Measurements from ENCODE around the gene PROCR. TPM values are rescaled to one million over a fixed set of nuclear protein-coding genes. Genes with fewer than 3 reads are reported as not detected.
"Not testable (repeated sequence)": the region's sequence is repeated elsewhere in the genome, so short reads cannot be mapped to it uniquely, and the experiment has no call there.

The PROCR gene
- total RNA-seq, 1 donor from 2014 or later, result 0.61 TPM

DNA sequence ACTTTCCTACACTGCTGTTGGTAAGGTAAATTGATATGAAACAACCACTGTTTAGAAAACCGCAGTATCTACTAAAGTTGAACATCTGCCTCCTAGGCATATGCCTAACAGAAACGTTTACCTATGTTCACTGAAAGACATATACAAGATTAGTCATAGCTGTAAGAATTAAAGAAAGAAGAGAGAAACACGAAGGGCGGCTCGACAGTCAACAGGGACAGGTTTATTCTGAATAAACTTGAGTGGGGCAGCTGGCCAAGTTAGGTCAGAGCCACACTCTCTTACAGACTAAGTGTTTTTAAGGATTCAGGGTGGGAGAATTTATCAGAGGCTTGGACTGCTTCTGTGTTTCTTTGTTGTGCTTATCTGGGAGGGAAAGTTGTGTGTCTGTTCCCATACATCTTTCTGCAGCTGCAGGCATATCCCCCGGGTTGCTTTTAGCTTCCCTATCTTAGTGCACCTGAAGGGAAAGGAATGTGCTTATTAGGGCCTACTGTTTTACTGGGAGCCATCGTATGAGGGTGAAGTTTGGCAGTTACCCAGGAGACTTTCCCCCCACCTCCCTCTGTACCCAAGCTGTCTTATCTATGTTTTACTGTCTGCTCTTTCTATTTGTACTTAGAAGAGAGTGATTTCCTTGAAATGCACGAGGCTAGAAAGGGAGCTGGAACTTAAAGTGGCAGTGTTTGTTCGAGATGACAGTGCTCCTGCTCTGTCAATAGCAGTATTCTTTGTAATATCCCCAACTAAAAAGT, 20.4 kb downstream of the PROCR start:
- intact Hi-C loops (cut with micrococcal nuclease), result no loop called here

DNA sequence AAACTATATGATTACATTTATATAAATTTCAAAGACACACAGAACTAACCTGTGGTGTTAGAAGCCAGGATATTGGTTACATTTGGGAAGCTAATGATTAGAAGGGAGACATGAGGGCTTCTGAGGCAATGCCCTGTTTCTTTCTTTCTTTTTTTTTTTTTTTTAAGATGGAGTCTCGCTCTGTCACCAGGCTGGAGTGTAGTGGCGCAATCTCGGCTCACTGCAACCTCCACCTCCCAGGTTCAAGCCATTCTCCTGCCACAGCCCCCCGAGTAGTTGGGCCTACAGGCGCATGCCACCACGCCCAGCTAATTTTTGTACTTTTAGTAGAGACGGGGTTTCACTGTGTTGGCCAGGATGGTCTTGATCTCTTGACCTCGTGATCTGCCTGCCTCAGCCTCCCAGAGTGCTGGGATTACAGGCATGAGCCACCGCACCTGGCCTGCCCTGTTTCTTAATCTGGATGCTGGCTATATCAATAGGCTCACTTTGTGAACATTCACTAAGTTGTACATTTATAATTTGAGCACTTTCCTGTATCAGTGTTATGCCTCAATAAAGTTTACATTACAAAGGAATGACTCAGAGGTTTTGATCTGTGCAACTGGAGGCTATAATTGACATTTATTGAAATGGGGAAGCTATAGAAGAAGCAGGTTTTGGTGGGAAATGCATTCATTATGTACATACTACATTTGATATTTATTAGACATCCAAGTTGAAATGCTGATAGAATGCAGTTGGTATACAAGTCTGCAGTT, 21.3 kb downstream of the PROCR start:
- intact Hi-C loops (cut with micrococcal nuclease), result not testable (repeated sequence)

DNA sequence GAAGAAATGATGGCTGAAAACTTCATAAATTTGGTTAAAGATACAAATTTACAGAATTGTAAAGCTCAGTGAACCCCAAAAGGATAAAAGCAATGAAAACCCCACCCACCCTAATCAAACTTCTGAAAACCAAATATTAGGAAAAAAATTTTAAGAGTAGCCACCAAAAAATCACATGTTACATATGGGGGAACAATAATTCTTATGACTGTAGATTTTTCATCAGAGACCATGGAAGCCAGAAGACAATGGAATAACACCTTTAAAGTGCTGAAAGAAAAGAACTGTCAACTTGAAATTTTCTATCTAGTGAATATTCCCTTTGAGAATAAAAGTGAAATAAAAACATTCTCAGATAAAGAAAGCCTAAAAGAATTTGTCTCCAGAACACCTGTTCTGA, 24.4 kb downstream of the PROCR start:
- intact Hi-C loops (cut with micrococcal nuclease), result no loop called here

DNA sequence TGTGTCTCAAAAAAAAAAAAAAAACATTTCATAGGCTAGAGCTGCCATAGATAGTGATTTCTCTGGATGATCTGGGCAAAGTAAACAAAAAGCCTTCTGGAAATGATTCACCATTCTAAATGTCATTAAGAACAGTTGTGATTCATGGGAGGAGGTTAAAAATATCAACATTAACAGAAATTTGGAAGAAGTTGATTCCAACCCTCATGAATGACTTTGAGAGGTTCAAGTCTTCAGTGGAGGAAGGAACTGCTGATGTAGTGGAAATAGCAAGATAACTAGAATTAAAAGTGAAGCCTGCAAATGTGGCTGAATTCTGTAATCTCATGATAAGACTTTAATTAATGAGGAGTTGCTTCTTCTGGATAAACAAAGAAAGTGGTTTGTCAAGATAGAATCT, 27.9 kb downstream of the PROCR start:
- intact Hi-C loops (cut with micrococcal nuclease), result no loop called here

DNA sequence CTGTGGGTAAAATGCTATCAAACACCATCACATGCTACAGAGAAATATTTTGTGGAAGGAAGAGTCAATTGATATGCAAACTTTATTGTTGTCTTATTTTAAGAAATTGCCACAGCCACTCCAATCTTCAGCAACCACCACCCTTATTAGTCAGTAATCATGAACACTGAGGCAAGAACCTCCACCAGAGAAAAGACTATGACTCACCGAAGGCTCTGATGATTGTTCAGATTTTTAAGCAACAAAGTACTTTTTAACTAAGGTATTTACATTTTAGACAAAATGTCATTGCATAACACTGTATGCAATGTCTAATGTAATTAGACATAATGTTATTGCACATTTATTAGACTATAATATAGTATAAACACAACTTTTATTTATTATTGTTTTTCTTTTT, 28.4 kb downstream of the PROCR start:
- intact Hi-C loops (cut with micrococcal nuclease), result no loop called here

DNA sequence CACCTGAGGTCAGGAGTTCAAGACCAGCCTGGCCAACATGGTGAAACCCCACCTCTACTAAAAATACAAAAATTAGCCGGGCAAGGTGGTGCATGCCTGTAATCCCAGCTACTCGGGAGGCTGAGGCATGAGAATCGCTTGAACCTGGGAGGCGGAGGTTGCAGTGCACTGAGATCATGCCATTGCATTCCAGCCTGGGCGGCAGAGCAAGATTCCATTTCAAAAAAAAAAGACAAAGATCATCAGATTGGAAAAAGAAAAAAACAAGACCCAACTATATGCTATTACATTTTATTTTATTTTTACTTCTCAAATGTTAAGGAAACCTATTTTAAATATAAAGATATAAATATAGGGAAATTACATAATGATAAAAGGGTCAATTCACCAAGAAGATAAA, 29.6 kb downstream of the PROCR start:
- intact Hi-C loops (cut with micrococcal nuclease), result not testable (repeated sequence)

DNA sequence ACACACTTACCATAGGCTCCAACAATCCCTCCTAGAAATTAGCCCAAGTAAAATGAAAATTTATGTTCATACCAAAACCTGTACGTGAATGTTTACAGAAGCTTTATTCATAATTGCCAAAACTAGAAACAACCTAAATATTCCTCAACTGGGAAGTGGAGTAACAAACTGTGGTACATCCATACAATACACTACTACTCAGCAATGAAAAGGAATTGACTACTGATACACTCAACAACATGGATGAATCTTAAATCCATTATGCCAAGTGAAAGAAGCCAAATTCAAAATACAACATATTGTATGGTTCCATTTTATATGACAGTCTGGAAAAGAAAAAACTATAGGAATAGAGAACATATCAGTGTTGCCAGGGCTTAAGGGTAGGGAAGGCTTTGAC, 34.9 kb downstream of the PROCR start:
- intact Hi-C loops (cut with micrococcal nuclease), result loop anchor here (5.0 kb wide), 1 partner anchor 245 kb away; no protein-coding TSS in a partner anchor

DNA sequence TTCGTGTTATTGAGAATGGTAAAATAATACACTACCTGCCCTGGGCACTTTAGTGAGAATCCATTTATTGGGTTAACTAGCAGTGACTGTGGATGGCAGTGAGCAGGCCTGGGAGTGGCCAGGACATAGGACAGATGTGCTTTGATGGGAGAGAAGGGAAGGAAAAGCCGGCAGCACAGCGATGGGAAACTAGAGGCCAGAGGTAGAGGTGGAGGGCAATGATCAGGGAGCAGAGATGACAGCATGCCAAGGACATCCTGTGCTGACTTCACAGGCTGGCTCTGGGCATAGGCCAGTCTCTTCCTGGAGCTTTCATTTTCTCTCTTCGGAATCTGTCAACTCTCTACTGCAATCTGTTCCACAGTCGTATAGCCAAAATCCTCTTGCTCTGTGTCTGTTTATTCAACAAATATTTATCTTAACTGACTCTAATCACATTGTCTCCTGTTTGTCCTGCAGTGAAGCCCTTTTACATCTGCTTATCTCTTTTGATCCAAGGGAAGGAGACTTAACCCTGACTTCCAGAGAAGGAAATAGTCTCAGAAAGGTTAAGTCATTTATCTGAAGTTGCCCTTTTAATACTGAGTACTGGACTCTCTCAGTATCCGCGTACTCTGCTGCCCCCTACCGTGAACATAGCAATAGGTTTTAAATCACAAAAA, 36.2 kb downstream of the PROCR start:
- intact Hi-C loops (cut with micrococcal nuclease), result loop anchor here (1.0 to 5.0 kb wide), 9 partner anchors 44 to 374 kb away; partner anchors contain the start of genes GDF5 and TRPC4AP

DNA sequence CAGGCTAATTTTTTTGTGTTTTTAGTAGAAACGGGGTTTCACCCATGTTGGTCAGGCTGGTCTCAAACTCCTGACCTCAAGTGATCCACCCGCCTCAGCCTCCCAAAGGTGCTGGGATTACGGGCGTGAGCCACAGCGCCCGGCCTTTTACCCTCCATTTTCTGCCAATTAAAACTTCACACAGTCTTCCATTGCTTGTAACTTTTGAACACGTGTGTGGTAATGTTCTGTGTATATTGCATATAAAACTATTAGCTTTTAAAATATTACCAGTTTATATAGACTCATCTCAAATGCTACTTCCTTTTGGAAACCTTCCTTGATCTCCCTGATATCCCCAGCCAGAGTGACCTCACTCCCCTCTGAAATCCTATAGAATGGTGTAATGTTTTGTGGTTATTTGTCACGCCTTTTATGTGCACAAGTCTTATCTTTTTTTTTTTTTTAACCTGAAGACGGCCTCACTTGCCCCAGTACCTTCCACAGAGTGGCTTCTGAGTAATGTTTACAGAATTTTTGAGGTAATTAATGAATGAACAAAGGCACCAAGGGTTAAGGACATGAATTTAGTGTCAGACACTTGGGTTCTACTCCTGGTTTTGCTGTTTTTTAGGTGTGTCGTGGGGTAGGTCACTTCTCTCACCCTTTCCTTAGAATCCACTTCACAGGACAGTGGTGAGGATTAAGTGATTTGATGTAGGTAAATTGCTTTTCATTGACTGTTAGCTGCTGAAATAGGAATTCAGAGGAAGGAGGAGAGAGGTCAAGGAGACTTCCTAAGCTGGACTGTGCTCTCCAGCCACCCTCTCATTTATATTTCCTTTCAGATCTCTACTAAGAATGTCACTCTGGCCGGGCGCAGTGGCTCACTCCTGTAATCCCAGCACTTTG, 43.4 kb downstream of the PROCR start:
- intact Hi-C loops (cut with micrococcal nuclease), result no loop called here

DNA sequence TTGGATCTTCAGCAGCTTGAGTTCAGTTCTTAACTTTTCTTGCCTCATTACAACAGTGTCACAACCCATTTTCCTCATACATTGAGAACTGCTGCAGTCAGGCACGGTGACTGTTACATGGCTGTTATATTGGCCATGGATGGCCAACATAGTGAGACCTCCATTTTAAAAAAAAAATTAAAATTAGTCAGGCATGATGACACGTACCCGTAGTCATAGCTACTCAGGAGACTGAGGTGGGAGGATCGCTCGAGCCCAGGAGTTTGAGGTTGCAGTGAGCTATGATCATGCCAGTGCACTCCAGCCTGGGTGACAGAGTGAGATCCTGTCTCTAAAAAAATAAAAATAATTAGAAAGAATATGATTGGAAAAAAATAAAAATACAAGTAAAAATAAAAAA, 44.7 kb downstream of the PROCR start:
- intact Hi-C loops (cut with micrococcal nuclease), result no loop called here

DNA sequence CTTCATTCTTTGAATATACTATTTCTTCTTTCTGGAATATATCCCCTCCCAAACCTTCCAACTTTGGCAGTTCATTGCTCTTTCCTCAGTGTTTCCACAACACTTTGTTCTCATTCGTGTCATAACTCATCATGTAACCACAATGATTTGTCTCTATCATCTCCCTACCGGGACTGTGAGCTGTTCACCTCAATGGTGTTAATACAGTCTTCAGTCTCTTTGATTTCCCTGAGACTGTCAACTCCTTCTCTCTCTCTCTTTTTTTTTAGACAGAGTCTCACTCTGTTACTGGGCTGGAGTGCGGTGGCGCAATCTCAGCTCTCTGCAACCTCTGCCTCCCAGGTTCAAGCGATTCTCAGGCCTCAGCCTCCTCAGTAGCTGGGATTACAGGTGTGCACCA, 52.1 kb downstream of the PROCR start:
- intact Hi-C loops (cut with micrococcal nuclease), result no loop called here

DNA sequence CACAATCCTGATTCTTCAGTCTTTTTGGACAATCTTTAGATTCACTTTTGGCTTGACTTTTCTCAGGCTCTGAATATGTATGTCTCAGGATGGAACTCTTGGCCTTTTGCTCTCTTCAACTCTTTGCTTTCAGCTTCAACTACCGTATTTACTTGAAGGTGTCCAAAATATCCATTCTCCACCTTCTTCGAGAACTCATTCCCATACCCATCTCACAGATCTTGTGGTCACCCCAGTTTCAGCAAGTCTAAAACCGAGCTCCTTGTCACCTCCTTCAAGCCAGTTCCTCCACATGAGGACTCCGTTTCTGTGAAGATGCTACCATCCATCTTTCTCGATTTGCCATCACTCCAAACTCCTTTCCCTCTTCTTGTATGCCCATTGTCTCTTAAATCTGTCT, 52.7 kb downstream of the PROCR start:
- intact Hi-C loops (cut with micrococcal nuclease), result no loop called here

DNA sequence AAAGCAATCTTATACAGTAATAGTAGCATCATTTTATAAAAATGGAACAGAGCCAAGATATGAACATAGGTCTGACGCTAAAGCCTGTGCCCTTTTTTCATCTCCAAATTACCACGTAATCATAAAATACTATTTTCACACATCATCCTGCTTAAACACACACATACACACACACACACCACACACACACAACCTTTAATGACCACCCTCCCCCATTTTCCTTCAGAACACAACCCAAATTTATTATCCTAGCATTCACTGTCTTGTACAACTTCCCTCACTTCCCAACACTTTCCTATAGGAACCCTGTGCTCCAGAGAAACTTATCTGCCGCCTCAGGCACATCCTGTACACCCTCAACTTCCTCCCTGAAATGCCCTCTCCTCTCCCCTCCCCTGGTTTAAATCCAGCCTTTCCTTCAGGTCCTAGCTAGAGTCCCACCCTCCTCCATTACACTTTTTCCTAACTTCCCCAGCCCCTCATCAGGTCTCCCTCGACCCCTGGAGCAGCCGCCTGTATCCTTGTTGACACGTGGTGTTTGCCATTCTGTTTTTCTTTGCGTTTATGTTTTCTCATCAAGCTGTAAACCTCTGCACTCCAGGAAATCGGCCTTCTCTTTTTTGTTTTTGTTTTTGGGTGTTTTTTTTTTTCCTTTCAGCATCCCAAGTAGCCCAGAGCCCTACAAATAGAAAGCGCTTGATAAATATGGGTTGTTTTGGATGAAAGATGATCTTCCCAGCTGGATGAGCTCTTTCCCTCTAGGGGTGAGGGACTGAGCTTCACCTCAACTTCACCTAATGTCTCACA, 53.6 kb downstream of the PROCR start:
- intact Hi-C loops (cut with micrococcal nuclease), result no loop called here

DNA sequence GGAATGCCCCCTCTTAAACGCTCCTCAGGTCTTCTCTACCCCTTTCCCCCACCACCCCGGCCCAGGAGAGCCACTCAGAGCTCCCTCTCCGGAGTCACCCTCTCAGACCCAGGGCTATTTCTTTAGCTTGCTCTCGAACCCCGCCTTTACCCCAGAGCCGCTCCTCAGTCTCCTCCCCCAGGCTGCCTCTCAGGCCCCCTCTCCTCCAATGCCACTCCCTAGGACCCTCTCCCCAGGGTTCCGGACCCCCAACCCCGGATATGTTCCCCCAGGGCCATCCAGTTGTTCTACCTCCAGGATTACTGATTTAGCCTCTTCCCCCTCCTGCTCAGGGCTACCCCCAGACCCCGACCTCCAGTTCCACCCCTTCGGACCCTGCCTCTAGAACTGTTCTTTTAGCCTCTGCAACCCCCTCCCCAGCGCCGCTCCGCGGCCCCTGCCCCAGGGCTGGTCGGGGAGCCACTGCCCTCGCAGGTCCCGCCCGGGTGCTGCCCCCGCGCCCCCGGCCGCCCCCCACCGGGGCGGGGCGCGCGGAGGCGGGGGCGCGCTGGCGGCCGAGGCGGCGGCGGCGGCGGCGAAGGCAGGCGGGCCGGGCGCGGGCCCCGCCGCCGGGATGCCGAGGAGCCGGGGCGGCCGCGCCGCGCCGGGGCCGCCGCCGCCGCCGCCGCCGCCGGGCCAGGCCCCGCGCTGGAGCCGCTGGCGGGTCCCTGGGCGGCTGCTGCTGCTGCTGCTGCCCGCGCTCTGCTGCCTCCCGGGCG, 54.4 kb downstream of the PROCR start, which contains the start of gene MMP24:
Gene MMP24, plus strand, starts transcription at position 565 of the 758 bp plus-strand sequence. Its CDS starts 49 bp downstream, at position 614.
- intact Hi-C loops (cut with micrococcal nuclease), result no loop called here

Other genes with a start within 250 kb of the PROCR start
- gene GSS, start 216.3 kb upstream of the PROCR start, total RNA-seq, result 58.7 and 59.9 TPM in 2 replicates
- gene MYH7B, start 216.2 kb upstream of the PROCR start, total RNA-seq, result 0.17 and 0.20 TPM in 2 replicates
- gene TRPC4AP, start 79.3 kb upstream of the PROCR start, total RNA-seq, result 59.2 and 60.7 TPM in 2 replicates
- gene EDEM2, start 24.7 kb upstream of the PROCR start, total RNA-seq, result 28.1 and 28.3 TPM in 2 replicates
- 0.10 and 0.12 TPM in 2 replicates for gene MMP24, start 54.6 kb downstream of the PROCR start, total RNA-seq
- gene MMP24OS, start 106.0 kb downstream of the PROCR start, total RNA-seq, result 32.5 and 34.0 TPM in 2 replicates
- 115 and 118 TPM in 2 replicates for gene EIF6, start 112.7 kb downstream of the PROCR start, total RNA-seq
- gene FAM83C, start 120.4 kb downstream of the PROCR start, total RNA-seq, result not detected in 2 replicates
- gene UQCC1, start 239.9 kb downstream of the PROCR start, total RNA-seq, result 43.6 and 59.8 TPM in 2 replicates